AG10803 (cell line): ENCODE data around the gene SEC24D.
A peak's percentile ranks its signal among the peaks of the same experiment; 100 is the strongest.

Experiments used
- DNase-seq: peaks from one replicate; pipeline ENCODE4 v3.0.0; 2010; ENCODE audit warnings: low read depth
- H3K4me3 ChIP-seq: 2 replicates; pipeline ENCODE4 v1.5.1; 2011; ENCODE audit warnings: mild to moderate bottlenecking, low read length, control low read depth
- CTCF ChIP-seq: conservative IDR thresholded peaks from 2 replicates; pipeline ENCODE4 v1.5.1; 2011; ENCODE audit warnings: mild to moderate bottlenecking, low read length, control low read depth, inconsistent platforms

Gene SEC24D

GRCh38 chr4:118810991-118811764 lies 24.7 kb downstream of the SEC24D start:
- TF ChIP-seq CTCF, result no peak
- no peak overlapping the region for H3K4me3 ChIP-seq
- DNase-seq, result peak; percentile 89

GRCh38 chr4:118807659-118808058 lies 28.3 kb downstream of the SEC24D start:
- H3K4me3 ChIP-seq, result no peak overlapping the region
- no peak for DNase-seq
- TF ChIP-seq CTCF, result no peak

GRCh38 chr4:118803253-118803652 lies 32.7 kb downstream of the SEC24D start:
- TF ChIP-seq CTCF, result no peak
- H3K4me3 ChIP-seq, result no peak overlapping the region
- DNase-seq, result no peak

DNA sequence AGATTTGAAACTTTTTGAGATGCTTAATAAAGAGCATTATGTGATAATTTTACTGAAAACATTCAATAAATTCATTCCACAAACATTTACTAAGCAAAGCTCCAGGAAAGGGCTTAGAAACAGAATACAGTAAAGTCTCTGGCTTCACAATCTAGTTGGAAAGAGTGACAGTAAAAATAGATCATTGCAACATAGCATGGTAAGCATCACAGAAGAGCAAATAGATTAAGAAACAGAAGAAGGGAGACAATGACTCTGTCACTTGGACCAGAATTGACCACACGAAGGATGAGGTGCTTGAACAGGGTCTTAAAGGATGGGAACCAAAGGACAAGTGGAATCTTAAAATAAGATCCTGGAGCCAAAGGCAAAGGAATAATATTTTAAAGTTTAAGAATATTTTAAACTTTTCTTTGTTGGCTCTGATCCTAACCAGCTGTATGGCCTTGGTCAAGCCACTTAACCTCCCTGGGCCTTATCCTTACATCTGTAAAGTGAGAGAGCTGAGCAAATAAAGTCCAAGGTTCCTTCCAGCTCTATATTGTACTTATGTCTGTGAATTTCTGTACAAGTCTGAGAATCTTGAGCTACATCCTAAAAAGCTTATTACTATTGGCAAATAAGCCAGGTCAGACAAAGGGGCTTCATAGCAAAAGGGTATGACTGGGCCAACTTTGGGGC lies 33.9 kb downstream of the SEC24D start:
- no peak for TF ChIP-seq CTCF
- DNase-seq, result no peak
- H3K4me3 ChIP-seq, result no peak overlapping the region

- TF ChIP-seq CTCF, result no peak
- DNase-seq, result no peak
- H3K4me3 ChIP-seq, result no peak overlapping the region
These were observed 36.5 kb downstream of the SEC24D start for GRCh38 chr4:118799231-118799942.

DNA sequence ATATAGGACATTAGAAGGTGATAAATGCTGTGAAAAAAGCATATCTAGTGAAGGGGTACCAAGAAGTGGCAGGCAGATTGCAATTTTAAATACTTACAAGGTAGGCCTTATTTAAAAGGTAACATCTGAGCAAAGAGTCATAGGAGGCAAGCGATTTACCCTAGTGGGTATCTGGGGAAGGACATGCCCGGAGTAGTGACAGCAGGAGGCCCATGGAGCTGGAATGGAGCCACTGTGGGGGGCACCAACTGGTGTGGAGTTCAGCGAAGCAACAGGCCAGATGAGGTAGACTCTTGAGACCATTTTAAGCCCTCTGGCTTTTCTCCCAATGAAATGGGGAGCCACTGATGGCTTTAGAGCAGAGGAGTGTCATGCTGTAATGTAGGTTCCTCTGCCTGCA lies 37.3 kb downstream of the SEC24D start:
- peak; percentile 21 for TF ChIP-seq CTCF
- no peak for DNase-seq

More for the DNA sequence above, 37.3 kb downstream of the SEC24D start:
- no peak overlapping the region for H3K4me3 ChIP-seq
